Measurements from ENCODE around the gene SPNS3. TPM values are rescaled to one million over a fixed set of nuclear protein-coding genes. Genes with fewer than 3 reads are reported as not detected.

Gene SPNS3
- total and polyA plus RNA-seq, 2 donors (not counting 3 experiments of a cell fraction or from before 2014, with no cell fraction given): 0.18 to 0.66 TPM

DNA sequence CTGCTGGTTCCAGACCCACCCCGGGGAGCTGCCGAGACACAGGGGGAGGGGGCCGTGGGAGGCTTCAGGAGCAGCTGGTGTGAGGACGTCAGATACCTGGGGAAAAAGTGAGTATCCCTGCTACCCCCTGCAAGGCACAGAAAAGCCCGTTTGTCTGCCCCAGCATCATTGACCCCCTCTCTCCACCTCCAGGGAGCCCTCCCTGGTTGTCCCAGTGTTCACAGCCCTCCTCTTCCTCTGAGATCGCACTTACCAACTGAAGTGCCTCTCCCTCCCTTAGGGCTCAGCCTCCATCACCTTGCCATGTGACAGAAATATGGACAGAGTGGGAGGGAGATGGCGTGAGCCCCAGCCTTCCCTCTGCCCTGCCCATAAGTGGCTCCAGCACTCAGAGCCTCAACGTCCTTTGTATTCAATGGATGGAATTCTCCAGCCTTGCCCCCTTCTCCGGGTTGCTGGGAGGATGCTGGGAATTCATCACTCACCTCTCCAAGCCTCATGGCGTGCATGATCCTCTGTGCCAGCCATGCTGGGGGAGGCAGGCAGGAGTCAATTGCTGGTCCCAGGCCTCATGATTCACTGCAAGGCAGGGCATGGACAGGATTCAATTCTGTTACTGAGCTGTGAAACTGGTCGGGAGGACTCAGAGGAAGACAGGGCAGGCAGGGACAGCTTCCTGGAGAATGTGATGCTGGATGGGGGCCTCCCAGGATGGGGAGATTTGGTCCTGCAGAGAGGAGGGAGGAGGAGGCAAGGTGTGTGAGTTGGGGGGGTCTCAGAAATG, 14.6 kb downstream of the SPNS3 start:
- no peak overlapping the region for H2AFZ ChIP-seq (ENCODE audit: low read depth, low read length)
- no peaks in the 10 kb centered on the region for H3K4me1 ChIP-seq (ENCODE audit: control insufficient read depth, extremely low read depth, insufficient read depth, low read length)
- H3K27me3 ChIP-seq (ENCODE audit: control insufficient read depth in 2 of 2, insufficient read depth in 2 of 2, low read length in 2 of 2): no peaks in the 10 kb centered on the region
- H3K27ac ChIP-seq (ENCODE audit: insufficient read depth, low read depth, low read length): no peak overlapping the region
- H4K20me1 ChIP-seq (replicated peaks; ENCODE audit: control insufficient read depth, extremely low read depth, insufficient read depth, low read length): no peaks in the 10 kb centered on the region
- H3K9me1 ChIP-seq (replicated peaks; ENCODE audit: control insufficient read depth, extremely low read depth, insufficient read depth, low read length): no peaks in the 10 kb centered on the region
- DNase-seq (ENCODE audit: low read depth, low spot score): no peak
- H3K9ac ChIP-seq (replicated peaks; ENCODE audit: extremely low read depth, insufficient read depth, low read length): no peak overlapping the region
- dilution Hi-C loops (cut with MboI; ENCODE audit: extremely low pct_ligation_motif_present, low sequenced_read_pairs) (no loop called here), intact Hi-C loops (cut with micrococcal nuclease) (no loop called here)
- H3K4me3 ChIP-seq (replicated peaks in 1 of 3; ENCODE audit: insufficient read depth in 1 of 3, low read depth in 1 of 3, low read length in 3 of 3): no peak overlapping the region
- H3K9me3 ChIP-seq (replicated peaks; ENCODE audit: control insufficient read depth, insufficient read depth, low read length): no peaks in the 10 kb centered on the region
- ChIA-PET POLR2A (no interaction called here), CTCF (no interaction called here)
- H3K4me2 ChIP-seq (ENCODE audit: insufficient read depth, low read length): no peak overlapping the region
- no peaks in the 10 kb centered on the region for H3K79me2 ChIP-seq (ENCODE audit: control insufficient read depth, insufficient read depth, low read length)
- BruUV-seq (replicated peaks): no TSS peak
- no peaks in the 10 kb centered on the region for H3K36me3 ChIP-seq (ENCODE audit: control insufficient read depth in 2 of 2, extremely low read depth in 1 of 2, insufficient read depth in 2 of 2, low read length in 2 of 2)
- FAIRE-seq: no peak
- TF ChIP-seq, protein P1, sequence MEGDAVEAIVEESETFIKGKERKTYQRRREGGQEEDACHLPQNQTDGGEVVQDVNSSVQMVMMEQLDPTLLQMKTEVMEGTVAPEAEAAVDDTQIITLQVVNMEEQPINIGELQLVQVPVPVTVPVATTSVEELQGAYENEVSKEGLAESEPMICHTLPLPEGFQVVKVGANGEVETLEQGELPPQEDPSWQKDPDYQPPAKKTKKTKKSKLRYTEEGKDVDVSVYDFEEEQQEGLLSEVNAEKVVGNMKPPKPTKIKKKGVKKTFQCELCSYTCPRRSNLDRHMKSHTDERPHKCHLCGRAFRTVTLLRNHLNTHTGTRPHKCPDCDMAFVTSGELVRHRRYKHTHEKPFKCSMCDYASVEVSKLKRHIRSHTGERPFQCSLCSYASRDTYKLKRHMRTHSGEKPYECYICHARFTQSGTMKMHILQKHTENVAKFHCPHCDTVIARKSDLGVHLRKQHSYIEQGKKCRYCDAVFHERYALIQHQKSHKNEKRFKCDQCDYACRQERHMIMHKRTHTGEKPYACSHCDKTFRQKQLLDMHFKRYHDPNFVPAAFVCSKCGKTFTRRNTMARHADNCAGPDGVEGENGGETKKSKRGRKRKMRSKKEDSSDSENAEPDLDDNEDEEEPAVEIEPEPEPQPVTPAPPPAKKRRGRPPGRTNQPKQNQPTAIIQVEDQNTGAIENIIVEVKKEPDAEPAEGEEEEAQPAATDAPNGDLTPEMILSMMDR (IDR thresholded peaks at IDR 0.05; ENCODE audit: extremely low read depth in 1 of 2, insufficient read depth in 1 of 2, low read depth in 1 of 2, low read length in 2 of 2): no peak
- TF ChIP-seq EZH2 (IDR thresholded peaks at IDR 0.05; ENCODE audit: borderline replicate concordance, low read depth, low read length, severe bottlenecking): no peak
- TF ChIP-seq FOS (IDR thresholded peaks at IDR 0.05; ENCODE audit: borderline replicate concordance, insufficient read depth, low read length): no peak
- TF ChIP-seq MYC (IDR thresholded peaks at IDR 0.05; ENCODE audit: low read depth, low read length): no peak
- TF ChIP-seq POLR2AphosphoS5 (IDR thresholded peaks at IDR 0.05; ENCODE audit: insufficient read depth, low read depth, low read length): no peak
- TF ChIP-seq, protein P2, sequence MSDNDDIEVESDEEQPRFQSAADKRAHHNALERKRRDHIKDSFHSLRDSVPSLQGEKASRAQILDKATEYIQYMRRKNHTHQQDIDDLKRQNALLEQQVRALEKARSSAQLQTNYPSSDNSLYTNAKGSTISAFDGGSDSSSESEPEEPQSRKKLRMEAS (IDR thresholded peaks at IDR 0.05; ENCODE audit: insufficient read depth, insufficient read length): no peak
- TF ChIP-seq JUN (IDR thresholded peaks at IDR 0.05; ENCODE audit: borderline replicate concordance, insufficient read depth, insufficient read length, low read depth): no peak
- no peak for TF ChIP-seq POLR2A (IDR thresholded peaks at IDR 0.05; ENCODE audit: low read depth, low read length)
- TF ChIP-seq GATA2 (IDR thresholded peaks at IDR 0.05; ENCODE audit: insufficient read depth, insufficient read length, low read depth, low read length): no peak

Data from endothelial cell of umbilical vein (primary cell).